HTR-8/SVneo (cell line): ENCODE measurements around the gene CCDC178.
"Not testable (repeated sequence)": the region's sequence is repeated elsewhere in the genome, so short reads cannot be mapped to it uniquely, and the experiment has no call there.

Experiments used
- DNase-seq: peaks from one replicate; pipeline ENCODE4 v3.0.0; 2011; ENCODE audit warnings: low spot score, mixed read lengths; ENCODE audit not compliant: insufficient read length
- FAIRE-seq: peaks from 2 replicates; lab custom pipeline; 2011; peaks lifted over from hg19 to GRCh38; lab: Jason Lieb, UNC

Gene CCDC178

DNA sequence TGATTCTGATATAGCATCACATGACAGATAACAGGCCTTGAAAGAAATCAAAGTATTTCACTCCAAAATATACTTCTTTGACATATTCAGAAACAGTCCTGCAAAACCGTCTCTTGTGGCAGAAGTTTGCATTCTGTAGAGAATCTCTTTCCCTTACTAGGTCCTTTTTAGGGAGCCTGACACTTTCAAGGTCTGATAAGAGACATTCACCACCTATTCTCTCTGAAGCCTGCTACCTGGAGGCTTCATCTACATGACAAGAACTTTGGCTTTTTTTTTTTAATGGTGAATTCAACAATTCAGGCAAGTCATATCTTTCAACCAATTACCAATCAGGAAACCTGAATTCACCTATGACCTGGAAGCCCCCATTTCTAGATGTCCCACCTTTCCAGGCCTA lies 83.8 kb downstream of the CCDC178 start:
- no peak for DNase-seq

DNA sequence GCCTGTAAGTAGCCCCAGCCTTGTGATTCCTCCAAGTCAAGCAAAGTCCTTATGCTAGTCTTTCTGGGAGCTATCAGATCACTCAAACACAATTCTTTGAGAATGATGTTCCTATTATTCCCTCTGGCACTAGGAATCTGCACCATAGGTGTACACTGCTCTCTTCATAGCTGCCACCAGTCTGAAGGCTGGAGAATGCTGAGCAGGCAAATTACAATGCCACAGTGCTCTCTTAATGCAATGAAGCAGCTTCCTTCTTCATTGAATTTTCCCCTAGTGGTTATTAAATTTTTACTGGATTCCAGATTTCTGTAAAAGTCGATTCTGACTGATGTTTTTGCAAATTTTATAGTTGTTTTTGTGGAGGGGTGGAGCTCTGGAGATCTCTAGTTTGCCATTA lies 84.8 kb downstream of the CCDC178 start:
- DNase-seq (no peak), FAIRE-seq (no peak)

More for the DNA sequence above, 83.8 kb downstream of the CCDC178 start:
- FAIRE-seq = no peak

DNA sequence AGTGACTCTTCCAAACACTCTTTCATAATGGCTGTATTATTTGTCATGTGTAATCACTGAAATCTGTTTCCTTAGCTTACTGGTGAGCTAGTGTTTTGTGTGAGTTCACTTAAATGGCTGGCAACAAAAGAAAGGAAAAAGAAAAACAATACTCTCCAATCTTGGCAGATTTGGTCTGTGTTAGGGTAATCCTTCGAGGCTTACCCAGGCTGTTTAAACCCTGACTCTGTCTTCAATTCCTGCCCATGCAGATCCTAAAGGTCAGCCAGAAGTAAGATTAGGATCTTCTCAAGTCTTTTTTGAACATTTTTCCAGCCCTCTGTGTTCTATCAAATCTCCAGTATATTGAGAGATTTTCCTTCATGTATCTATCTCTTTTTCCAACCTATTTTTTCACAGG lies 85.3 kb downstream of the CCDC178 start:
- no peak for FAIRE-seq

DNA sequence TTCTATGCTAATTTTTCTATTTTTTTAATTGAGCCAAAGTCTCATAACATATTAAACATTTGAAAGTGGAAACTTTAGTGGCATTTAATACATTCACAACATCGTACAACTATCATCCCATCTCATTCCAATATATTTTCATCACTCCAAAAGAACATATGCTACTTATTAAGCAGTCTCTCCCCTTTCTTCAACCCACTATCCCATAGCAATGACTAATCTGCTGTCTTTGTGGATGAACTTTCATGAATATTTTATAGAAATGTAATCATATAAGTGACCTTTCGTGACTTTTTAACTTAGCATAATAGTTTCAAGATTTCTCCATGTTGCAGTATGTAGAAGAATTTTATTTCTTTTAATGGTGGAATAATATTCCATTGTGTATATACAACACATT lies 90.3 kb downstream of the CCDC178 start:
- DNase-seq (no peak), FAIRE-seq (no peak)

More for the DNA sequence above, 85.3 kb downstream of the CCDC178 start:
- DNase-seq = no peak

DNA sequence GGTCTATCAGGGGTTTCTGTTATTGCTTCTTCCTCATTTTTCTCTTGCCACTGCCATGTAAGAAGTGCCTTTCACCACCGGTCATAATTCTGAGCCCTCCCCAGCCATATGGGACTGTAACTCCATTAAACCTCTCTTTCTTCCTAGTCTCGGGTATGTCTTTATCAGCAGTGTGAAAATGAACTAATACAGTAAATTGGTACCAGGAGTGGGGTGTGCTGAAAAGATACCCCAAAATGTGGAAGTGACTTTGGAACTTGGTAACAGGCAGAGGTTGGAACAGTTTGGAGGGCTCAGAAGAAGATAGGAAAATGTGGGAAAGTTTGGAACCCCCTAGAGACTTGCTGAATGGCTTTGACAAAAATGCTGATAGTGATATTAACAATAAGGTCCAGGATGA lies 100.8 kb downstream of the CCDC178 start:
- DNase-seq, FAIRE-seq: not testable (repeated sequence)

DNA sequence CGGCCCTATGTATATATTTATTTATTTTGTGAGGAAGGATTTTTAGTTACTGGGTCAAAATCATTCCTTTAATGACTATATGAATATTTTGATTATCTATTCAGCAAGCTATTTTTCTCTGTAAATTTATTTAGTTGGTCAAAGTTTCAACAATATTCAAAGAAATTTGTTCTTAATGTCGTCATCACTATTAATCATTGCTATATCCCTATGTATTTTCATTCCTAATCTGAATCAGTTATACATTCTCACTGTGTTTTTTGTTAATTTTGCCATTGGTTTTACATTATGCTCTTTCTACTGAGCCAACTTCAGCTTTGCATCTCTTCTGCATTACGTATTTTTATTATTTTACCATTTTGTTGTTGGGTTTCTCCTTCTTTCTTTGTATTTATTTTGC lies 105.7 kb downstream of the CCDC178 start:
- FAIRE-seq (no peak), DNase-seq (no peak)

DNA sequence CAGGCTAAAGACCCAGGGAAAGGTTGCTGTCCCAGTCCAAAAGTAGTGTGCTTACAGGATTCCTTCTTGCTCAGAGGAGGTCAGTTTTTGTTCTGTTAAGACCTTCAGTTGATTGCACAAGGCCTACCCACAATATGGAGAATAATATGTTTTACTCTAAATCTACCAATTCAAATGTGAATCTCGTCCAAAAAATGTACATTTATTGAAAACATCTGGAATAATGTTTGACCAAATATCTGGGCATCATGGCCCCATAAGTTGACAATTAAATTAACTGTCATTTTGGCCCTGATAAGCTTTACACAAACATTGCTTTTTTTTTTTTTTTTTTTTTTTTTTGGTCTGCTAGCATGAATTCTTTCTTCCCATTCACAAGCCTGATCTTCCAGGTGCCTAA lies 109.8 kb downstream of the CCDC178 start:
- FAIRE-seq = no peak
- no peak for DNase-seq

DNA sequence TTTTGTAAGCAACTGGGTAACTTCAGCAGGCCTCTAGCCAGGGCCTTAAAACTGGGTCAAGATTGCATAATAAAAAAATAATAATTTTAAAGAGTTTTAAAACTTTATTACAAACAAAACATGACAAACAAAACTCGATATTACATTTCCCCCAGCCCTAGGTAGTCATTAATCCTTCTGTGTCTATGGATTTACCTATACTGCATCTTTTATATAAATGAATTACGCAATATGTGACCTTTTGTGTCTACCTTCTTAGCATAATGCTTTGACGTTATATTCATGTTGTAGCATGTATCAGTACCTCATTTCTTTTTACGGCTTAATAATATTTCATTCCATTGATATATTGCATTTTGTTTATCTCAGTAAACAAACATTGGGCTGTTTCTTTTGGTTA lies 113.5 kb downstream of the CCDC178 start:
- FAIRE-seq = no peak
- no peak for DNase-seq

DNA sequence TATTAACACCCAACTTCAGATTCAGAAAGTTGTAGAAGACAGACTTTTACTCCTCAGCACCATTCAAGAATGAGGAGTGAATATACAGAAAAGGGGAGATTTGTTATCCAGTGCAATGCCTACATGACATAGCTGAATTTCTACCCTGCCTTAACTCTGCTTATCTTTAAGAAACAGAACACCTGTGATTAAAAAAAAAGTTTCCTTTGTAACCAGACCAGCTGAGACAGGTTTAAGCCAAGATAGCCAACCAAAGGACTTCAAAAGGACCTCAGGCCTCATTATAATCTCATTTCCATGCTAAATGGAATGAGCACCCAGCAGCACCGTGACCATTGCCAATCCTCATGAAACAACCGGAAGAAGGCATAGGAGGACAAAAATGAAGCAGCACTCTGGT lies 122.9 kb downstream of the CCDC178 start:
- FAIRE-seq = no peak
- DNase-seq = no peak

DNA sequence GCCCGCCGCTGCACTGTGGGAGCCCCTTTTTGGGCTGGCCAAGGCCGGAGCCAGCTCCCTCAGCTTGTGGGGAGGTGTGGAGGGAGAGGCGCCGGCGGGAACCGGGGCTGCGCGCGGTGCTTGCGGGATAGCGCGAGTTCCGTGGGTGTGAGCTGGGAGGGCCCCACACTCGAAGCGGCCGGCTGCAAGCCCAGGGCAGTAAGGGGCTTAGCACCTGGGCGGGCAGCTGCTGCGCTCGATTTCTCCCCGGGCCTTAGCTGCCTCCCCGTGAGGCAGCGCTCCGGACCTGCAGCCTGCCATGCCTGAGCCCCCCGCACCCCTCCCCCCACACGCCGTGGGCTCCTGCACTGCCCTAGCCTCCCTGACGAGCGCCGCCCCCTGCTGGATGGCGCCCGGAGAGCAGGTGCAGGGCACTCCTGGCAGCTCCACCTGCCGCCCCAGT lies 124.4 kb downstream of the CCDC178 start:
- DNase-seq (no peak), FAIRE-seq (no peak)

DNA sequence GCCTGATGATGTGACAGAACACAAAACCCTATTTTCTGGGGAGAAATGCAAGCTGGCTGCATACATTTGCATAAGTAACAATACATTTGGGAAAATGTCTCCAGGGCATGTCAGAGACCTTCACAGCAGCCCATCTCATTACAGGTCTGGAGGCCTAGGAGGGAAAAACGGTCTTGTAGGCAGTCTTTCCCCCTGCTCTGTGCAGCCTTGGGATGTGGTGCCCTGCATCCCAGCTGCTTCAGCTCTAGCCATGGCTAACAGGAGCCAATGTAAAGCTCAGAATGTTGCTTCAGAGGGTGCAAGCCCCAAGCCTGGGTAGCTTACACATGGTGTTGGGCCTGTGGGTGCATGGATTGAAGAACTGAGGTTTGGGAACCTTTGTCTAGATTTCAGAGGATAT lies 133.0 kb downstream of the CCDC178 start:
- no peak for FAIRE-seq
- DNase-seq = no peak

DNA sequence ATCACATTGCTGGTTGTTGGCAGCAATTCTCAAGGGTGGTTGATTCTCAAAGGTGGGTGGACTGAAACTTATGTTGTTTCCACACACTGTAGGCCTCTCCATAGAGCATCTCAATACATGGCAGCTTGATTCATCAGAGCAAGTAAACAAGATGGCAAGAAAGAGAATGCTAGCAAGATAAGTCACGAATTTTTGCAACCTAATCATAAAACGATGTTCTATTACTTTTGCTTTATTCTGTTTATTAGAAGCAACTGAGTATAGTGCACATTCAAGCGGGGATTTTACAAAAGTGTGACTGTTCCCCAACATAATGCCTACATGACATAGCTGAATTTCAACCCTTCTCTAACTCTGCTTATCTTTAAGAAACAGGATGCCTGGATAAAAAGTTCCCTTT lies 136.2 kb downstream of the CCDC178 start:
- DNase-seq (no peak), FAIRE-seq (no peak)

DNA sequence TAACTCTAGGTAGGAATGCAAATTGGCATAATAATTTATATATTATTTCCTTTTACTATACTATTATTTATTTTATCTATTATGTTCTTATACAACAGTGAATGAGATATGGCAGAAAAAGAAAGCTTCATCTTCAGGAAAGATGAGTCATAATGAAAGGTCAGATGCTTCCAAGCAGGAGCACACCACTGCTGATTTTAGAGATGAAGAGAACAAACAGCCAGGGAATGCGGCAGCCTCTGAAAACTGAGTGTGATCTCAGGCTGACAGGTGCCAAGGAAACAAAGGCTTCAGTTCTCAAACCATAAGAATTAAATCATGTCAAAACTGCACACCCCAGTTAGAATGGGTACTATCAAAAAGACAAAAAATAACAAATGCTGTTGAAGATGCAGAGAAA lies 149.0 kb downstream of the CCDC178 start:
- FAIRE-seq = no peak

DNA sequence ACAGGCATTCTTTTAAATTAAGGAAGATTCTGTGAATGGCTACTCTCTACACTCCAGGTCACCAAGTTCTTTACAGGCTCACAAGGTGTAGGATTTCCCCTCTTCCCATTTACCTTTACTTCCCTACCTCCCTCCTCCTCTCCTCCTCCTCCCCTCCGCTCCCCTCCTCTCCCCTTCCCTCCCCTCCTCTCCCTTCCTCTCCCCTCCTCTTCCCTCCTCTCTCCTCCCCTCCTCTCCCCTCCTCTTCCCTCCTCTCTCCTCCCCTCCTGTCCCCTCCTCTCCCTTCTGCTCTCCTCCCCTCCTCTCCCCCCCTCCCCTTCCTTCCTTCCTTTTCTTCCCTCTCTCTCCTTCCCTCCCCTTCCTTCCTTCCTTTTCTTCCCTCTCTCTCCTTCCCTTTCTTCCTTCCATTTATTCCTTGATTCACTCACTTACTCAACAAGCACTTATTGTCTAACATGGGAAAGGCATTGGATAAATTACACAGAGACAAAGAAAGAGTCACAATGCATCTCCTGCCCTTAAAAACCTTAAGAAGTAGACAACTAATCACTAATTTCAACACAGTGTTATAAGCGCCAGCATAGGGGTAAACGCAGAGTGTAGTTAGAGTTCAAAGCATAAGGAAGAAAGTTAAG lies 152.3 kb downstream of the CCDC178 start:
- DNase-seq = no peak
- FAIRE-seq = no peak

More for the DNA sequence above, 149.0 kb downstream of the CCDC178 start:
- DNase-seq = no peak

DNA sequence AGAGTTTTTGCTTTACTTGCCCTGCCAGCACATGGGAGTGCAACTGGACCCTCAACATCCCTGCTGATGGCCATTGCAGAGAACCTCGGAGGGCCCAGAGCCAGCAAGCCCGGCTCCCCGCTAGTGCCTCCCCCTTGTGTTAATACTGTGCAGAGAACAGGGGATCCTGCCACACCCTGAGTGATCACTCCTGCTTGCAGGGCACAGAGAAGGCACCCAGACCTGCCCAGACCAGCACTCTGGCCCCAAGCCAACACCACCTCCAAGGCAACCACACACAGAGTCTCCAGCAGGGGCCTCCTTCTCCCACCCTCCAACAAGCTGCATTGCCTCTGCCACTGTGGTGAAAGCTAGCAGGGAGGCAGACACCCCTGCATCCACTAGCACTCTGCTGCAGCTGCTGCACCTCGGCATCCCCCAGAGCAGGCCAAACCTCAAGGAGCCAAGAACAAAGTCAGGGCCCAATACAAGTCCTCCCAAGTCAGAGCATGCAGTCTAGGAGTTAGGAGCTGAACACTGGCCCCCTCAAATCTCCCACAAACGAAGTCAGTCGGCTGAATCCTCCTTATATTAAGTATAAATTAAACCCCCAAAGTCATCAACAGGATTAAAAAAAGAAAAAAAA lies 157.7 kb downstream of the CCDC178 start:
- DNase-seq (no peak), FAIRE-seq (no peak)

DNA sequence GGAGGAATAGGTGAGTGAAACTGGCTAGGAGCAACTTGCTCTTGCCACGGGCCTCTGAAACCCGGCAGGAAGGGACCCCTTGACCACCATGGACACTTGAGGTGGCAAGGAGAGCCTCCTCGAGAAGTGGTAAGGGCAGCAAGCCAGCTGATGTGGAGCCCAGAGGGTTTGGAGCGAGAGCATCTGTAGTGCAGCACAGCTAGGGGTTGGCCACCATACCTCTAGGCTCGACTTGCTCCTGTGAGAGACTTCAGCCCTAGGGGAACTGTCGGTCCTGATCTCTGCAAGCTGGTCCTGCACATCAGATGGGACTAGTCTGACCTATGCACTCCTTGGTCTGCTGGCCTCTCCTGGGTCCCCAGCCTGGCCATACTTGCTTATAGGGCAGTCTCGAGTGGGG lies 158.4 kb downstream of the CCDC178 start:
- DNase-seq (no peak), FAIRE-seq (no peak)

DNA sequence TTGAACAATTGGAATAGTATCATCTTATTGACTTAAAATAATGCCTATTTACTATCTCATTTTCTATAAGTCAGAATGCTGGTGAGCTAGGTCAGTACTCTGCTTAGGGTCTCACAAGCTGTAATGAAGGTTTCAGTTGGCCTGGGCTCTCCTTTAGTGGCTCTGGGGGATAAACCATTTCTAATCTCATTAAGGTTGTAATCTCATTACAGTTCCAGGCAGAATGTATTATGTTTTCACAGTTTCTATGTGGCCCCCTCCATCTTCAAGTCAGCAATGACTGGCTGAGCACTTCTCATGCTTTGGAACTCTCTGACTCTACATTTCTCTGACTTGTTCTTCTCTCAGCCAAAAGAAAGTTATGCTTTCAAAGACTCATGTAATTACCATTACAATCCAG lies 163.1 kb downstream of the CCDC178 start:
- no peak for FAIRE-seq
- DNase-seq = no peak

DNA sequence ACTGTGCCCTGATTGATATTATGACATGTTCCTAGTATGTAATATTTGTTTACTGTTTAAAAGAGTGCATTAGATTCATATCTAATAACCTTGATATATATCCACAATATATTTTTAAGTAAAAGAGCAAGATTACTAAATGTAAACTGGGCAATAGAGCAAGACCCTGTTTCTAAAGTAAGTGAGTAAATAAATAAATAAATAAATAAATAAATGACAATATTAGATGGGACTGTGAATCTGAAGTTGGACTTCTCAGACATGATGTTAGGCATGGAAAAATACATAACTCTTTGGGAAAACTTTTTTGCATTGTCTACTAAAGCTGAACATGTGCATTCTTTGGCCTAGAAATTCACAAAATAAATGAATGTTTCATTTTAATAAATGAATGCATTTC lies 164.7 kb downstream of the CCDC178 start:
- FAIRE-seq = no peak
- DNase-seq = no peak

DNA sequence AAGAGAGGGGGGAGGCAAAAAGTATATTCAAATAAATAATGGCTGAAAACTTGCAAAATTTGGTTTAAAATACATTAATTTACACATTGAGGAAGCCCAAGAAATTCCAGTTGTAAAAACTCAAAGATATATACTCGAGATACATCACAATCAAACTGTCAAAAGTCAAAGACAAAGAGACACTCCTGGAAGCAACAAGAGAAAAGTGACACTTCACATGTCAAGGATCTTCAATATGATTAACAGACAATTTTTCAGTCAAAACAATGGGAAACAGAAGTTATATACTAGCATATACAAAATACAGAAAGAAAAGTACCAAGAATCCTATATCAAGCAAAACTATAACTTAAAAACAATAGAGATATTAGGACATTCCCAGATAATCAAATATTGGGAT lies 170.2 kb downstream of the CCDC178 start:
- FAIRE-seq = no peak
- DNase-seq = no peak

DNA sequence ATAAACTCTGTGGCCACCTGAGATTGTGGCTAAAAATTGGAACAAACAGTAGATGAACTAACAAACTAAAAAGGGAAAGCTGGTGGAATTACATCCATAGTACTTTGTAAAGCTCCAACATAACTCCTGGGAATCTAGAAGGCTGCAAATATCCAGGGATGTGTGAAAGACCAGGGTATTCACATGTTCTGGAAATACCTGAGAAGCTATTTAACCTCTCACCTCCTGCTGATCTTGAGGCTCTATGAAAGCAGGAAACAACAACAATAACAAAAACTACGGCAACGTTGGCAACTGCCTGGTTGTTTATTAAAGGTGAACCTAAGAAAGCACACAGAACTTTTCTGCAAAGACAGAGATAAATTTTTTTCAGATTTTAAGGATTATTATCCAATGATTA lies 171.3 kb downstream of the CCDC178 start:
- FAIRE-seq (no peak), DNase-seq (no peak)

DNA sequence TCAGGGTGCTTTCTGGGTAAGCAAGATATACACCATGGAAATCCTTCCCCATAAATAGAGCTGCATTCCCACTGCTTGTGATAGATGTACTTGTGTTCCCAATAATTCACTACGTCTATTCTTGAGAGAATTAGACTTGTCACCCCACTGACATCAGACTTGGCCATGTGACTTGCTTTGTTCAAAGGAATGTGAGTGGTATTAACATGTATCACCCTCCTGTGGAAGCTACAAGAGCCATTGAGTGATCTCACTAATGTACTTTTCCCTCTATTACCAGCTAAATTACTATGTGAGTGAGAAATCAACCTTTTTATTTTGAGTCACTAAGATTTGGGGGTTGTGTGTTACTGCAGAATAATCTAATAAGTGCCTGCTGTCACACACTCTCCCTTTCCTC lies 176.0 kb downstream of the CCDC178 start:
- DNase-seq (no peak), FAIRE-seq (no peak)

DNA sequence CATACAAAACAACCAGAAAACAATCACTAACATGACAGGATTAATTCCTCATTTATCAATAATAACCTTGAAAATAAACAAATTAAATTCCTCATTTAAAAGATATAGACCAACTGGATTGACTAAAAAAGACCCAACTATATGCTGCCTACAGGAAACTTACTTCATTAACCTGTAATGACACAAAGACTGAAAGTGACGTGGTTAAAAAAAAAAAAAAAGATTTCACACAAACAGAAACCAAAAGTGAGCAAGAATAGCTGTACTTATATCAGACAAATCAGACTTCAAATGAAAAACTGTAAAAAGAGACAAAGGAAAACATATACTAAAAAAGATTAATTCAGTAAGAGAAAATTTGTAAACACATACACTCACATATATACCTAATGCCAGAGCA lies 201.2 kb downstream of the CCDC178 start:
- FAIRE-seq (no peak), DNase-seq (no peak)
